Testis (tissue), 3 donors: ENCODE data around the gene SASH3. TPM values are rescaled to one million over a fixed set of nuclear protein-coding genes. Genes with fewer than 3 reads are reported as not detected.

ENCODE experiments used
- DNase-seq: peaks from one replicate; pipeline ENCODE4 v3.0.0-alpha.2; 2019
- H3K27ac ChIP-seq, 2 donors: fragments of 200-600 bp; sonication (generic); one replicate each; pipeline ENCODE4 v1.5.1; 2019
- H3K27me3 ChIP-seq: fragments of 200-600 bp; sonication (generic); one replicate; pipeline ENCODE4 v1.5.1; 2019
- H3K36me3 ChIP-seq: fragments of 200-600 bp; sonication (generic); one replicate; pipeline ENCODE4 v1.5.1; 2017; ENCODE audit warnings: low read depth; ENCODE audit errors: missing control alignments
- H3K4me1 ChIP-seq: fragments of 200-600 bp; sonication (generic); one replicate; pipeline ENCODE4 v1.5.1; 2019
- H3K4me3 ChIP-seq, 2 donors: fragments of 200-600 bp; sonication (generic); one replicate each; pipeline ENCODE4 v1.5.1; 2017 to 2019
- H3K9me3 ChIP-seq: fragments of 200-600 bp; sonication (generic); one replicate; pipeline ENCODE4 v1.5.1; 2017
- CTCF ChIP-seq, 3 experiments: fragments of 450-650 bp in 2 of 3; fragments of 200-600 bp in 1 of 3; sonication (generic) in 1 of 3; IDR thresholded peaks; one replicate each; pipeline ENCODE4 v1.5.1; 2016 to 2019; ENCODE audit warnings: antibody characterized with exemption in 3 of 3, mild to moderate bottlenecking in 2 of 3, moderate library complexity in 1 of 3
- POLR2A ChIP-seq: fragments of 450-650 bp; IDR thresholded peaks from one replicate; pipeline ENCODE4 v1.6.1; 2017; ENCODE audit warnings: antibody characterized with exemption, mild to moderate bottlenecking, moderate library complexity
- WGBS, 2 donors: methylation state at CpG; one replicate each; pipeline ENCODE4 v1.1.5; 2018; 5-methylcytosine and 5-hydroxymethylcytosine counted together
- intact Hi-C: fragments of 100-400 bp; cut with DNase I; formaldehyde crosslinking; loops from one replicate; pipeline ENCODE4 v1.15.1; 2023; ENCODE audit warnings: low total_unique reads
- polyA plus RNA-seq: library from polyadenylated mRNA; stranded (reverse); fragments of 350-450 nt; fragmentation: Illumina TruSeq; extraction: RNeasy Lipid Tissue Mini Kit (QIAGEN cat#74804); gene quantifications from one replicate; pipeline ENCODE4 v1.2.3, GENCODE V29; 2014; ENCODE audit warnings: low read depth, low replicate concordance; ENCODE audit not compliant: insufficient read depth
- total RNA-seq, 2 donors: library from RNA; depleted of rRNA; stranded (reverse); fragments of >200 nt; gene quantifications; one replicate each; pipeline ENCODE4 v1.2.3, GENCODE V29; 2016

SASH3 gene
- total and polyA plus RNA-seq, 3 donors from 2014 or later, result 0.47 to 4.8 (median 2.0) TPM

DNA sequence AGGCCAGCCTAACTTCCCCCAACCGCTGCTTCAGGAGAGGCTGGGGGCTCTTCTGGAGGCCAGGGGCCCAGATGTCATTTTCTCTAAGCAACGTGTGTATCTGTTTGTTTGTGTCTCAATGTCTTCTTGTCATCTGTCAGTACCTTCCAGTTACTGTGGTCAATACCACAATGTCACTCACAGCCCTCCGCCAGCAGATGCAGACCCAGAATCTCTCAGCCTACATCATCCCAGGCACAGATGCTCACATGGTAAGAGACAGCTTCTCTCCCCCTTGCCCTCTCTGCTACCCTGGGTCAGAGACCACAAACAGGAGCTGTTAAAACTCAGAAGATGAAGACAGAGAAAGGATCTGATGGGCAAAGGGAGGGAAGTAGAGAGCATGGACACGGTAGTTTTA, 35.9 kb upstream of the SASH3 start:
- Histone ChIP-seq H3K9me3 (no peaks in the 10 kb centered on the region), H3K36me3 (no peaks in the 10 kb centered on the region), H3K4me1 (no peaks in the 10 kb centered on the region), H3K27me3 (no peaks in the 10 kb centered on the region), H3K4me3 (no peak overlapping the region), H3K27ac (no peak overlapping the region)
- no peak for DNase-seq
- intact Hi-C loops, result no loop called here
- 80 to 87% methylated on average over 2 to 4 of the region's 4 CpGs for WGBS, 2 donors
- no peak for TF ChIP-seq POLR2A
- no peak for TF ChIP-seq CTCF (IDR thresholded peaks at IDR 0.05)

GRCh38 chrX:129744861-129745321, 34.9 kb upstream of the SASH3 start:
- no peak for DNase-seq
- Histone ChIP-seq H3K4me3 (no peak overlapping the region), H3K27ac (no peak overlapping the region), H3K9me3 (no peaks in the 10 kb centered on the region), H3K27me3 (no peaks in the 10 kb centered on the region), H3K36me3 (no peaks in the 10 kb centered on the region), H3K4me1 (no peaks in the 10 kb centered on the region)
- TF ChIP-seq CTCF (IDR thresholded peaks at IDR 0.05), result no peak
- TF ChIP-seq POLR2A, result no peak
- WGBS, 2 donors, result 80 to 88% methylated on average over 8 to 10 of the region's 10 CpGs
- intact Hi-C loops, result no loop called here

- no peak for DNase-seq
- Histone ChIP-seq H3K36me3 (no peaks in the 10 kb centered on the region), H3K27ac (no peak overlapping the region), H3K4me1 (no peaks in the 10 kb centered on the region), H3K4me3 (no peak overlapping the region), H3K27me3 (no peaks in the 10 kb centered on the region), H3K9me3 (no peaks in the 10 kb centered on the region)
- intact Hi-C loops, result no loop called here
- TF ChIP-seq POLR2A (no peak), CTCF (IDR thresholded peaks at IDR 0.05) (no peak)
- 95 to 97% methylated on average over 2 to 7 of the region's 7 CpGs for WGBS, 2 donors
These were observed 32.9 kb upstream of the SASH3 start for GRCh38 chrX:129746557-129747470.

- Histone ChIP-seq H3K27me3 (no peaks in the 10 kb centered on the region), H3K27ac (no peak overlapping the region), H3K4me3 (no peak overlapping the region), H3K9me3 (no peaks in the 10 kb centered on the region), H3K4me1 (no peaks in the 10 kb centered on the region), H3K36me3 (no peaks in the 10 kb centered on the region)
- intact Hi-C loops, result no loop called here
- DNase-seq, result no peak
- WGBS, 2 donors, result 93% methylated on average over 4 of the region's 4 CpGs; no CpG with 5 or more reads in 1 of the 2 donors
- TF ChIP-seq POLR2A (no peak), CTCF (IDR thresholded peaks at IDR 0.05) (no peak)
These were observed 32.2 kb upstream of the SASH3 start for GRCh38 chrX:129747533-129747932.
